ENCODE data around the gene TACR2. TPM values are rescaled to one million over a fixed set of nuclear protein-coding genes. Genes with fewer than 3 reads are reported as not detected.

TACR2 gene
- total and polyA plus RNA-seq, 2 donors (not counting 3 experiments of a cell fraction or from before 2014, with no cell fraction given), result 0.19 TPM; not detected in 1

DNA sequence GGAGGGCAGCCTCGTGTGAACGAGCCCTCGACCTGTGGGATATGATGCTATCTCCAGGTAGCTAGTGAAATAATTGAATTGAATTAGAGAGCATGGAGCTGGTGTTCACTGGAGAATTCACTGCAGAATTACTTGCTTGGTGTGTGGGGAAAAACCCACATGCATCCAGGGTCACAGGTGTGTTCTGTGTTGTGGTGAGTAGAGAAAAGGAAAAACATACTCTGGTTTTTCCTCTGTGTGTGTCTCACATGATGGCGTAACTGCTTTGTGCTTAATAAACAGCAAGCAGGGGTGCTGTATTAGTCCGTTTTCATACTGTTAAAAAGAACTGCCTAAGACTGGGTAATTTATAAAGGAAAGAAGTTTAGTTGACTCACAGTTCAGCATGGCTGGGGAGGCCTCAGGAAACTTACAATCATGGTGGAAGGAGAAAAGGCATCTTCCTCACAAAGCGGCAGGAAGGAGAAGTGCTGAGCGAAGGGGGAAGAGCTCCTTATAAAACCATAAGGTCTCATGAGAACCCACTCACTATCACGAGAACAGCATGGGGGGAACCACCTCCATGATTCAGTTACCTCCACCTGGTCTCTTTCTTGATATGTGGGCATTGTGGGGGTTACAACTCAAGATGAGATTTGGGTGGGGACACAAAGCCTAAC is 62.6 kb downstream of the TACR2 start:
- dilution Hi-C loops (cut with MboI; ENCODE audit: extremely low pct_ligation_motif_present, low sequenced_read_pairs), result no loop called here
- H3K9me3 ChIP-seq (replicated peaks; ENCODE audit: control insufficient read depth, insufficient read depth, low read length), result no peaks in the 10 kb centered on the region
- TF ChIP-seq GATA2 (IDR thresholded peaks at IDR 0.05; ENCODE audit: insufficient read depth, insufficient read length, low read depth, low read length), result no peak
- TF ChIP-seq, protein P1, sequence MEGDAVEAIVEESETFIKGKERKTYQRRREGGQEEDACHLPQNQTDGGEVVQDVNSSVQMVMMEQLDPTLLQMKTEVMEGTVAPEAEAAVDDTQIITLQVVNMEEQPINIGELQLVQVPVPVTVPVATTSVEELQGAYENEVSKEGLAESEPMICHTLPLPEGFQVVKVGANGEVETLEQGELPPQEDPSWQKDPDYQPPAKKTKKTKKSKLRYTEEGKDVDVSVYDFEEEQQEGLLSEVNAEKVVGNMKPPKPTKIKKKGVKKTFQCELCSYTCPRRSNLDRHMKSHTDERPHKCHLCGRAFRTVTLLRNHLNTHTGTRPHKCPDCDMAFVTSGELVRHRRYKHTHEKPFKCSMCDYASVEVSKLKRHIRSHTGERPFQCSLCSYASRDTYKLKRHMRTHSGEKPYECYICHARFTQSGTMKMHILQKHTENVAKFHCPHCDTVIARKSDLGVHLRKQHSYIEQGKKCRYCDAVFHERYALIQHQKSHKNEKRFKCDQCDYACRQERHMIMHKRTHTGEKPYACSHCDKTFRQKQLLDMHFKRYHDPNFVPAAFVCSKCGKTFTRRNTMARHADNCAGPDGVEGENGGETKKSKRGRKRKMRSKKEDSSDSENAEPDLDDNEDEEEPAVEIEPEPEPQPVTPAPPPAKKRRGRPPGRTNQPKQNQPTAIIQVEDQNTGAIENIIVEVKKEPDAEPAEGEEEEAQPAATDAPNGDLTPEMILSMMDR (IDR thresholded peaks at IDR 0.05; ENCODE audit: extremely low read depth in 1 of 2, insufficient read depth in 1 of 2, low read depth in 1 of 2, low read length in 2 of 2), result no peak
- no peak for TF ChIP-seq FOS (IDR thresholded peaks at IDR 0.05; ENCODE audit: borderline replicate concordance, insufficient read depth, low read length)
- TF ChIP-seq, protein P2, sequence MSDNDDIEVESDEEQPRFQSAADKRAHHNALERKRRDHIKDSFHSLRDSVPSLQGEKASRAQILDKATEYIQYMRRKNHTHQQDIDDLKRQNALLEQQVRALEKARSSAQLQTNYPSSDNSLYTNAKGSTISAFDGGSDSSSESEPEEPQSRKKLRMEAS (IDR thresholded peaks at IDR 0.05; ENCODE audit: insufficient read depth, insufficient read length), result no peak
- no peak for TF ChIP-seq POLR2AphosphoS5 (IDR thresholded peaks at IDR 0.05; ENCODE audit: insufficient read depth, low read depth, low read length)
- no peak for TF ChIP-seq JUN (IDR thresholded peaks at IDR 0.05; ENCODE audit: borderline replicate concordance, insufficient read depth, insufficient read length, low read depth)
- no peak for TF ChIP-seq MYC (IDR thresholded peaks at IDR 0.05; ENCODE audit: low read depth, low read length)
- TF ChIP-seq POLR2A (IDR thresholded peaks at IDR 0.05; ENCODE audit: low read depth, low read length), result no peak
- TF ChIP-seq EZH2 (IDR thresholded peaks at IDR 0.05; ENCODE audit: borderline replicate concordance, low read depth, low read length, severe bottlenecking), result no peak
- DNase-seq (ENCODE audit: low read depth, low spot score) (no peak), FAIRE-seq (no peak)
- no peaks in the 10 kb centered on the region for H3K36me3 ChIP-seq (ENCODE audit: control insufficient read depth in 2 of 2, extremely low read depth in 1 of 2, insufficient read depth in 2 of 2, low read length in 2 of 2)
- peaks cover 14% of the 10 kb centered on the region for H3K4me1 ChIP-seq (ENCODE audit: control insufficient read depth, extremely low read depth, insufficient read depth, low read length)
- H4K20me1 ChIP-seq (replicated peaks; ENCODE audit: control insufficient read depth, extremely low read depth, insufficient read depth, low read length), result no peaks in the 10 kb centered on the region
- no peaks in the 10 kb centered on the region for H3K9me1 ChIP-seq (replicated peaks; ENCODE audit: control insufficient read depth, extremely low read depth, insufficient read depth, low read length)
- H3K27me3 ChIP-seq (ENCODE audit: control insufficient read depth in 2 of 2, insufficient read depth in 2 of 2, low read length in 2 of 2), result no peaks in the 10 kb centered on the region
- no peak overlapping the region for H3K27ac ChIP-seq (ENCODE audit: insufficient read depth, low read depth, low read length)
- intact Hi-C loops (cut with micrococcal nuclease), result no loop called here
- ChIA-PET POLR2A (no interaction called here), CTCF (interaction anchor here (1.0 kb wide), 1 partner anchor 9 kb away, joined by 4 read pairs; no protein-coding TSS in a partner anchor)
- H3K9ac ChIP-seq (replicated peaks; ENCODE audit: extremely low read depth, insufficient read depth, low read length), result no peak overlapping the region
- H3K4me2 ChIP-seq (ENCODE audit: insufficient read depth, low read length), result no peak overlapping the region
- no TSS peak for BruUV-seq (replicated peaks)
- H3K4me3 ChIP-seq (replicated peaks in 1 of 3; ENCODE audit: insufficient read depth in 1 of 3, low read depth in 1 of 3, low read length in 3 of 3), result no peak overlapping the region
- H2AFZ ChIP-seq (ENCODE audit: low read depth, low read length), result no peak overlapping the region
- peaks cover 29% of the 10 kb centered on the region for H3K79me2 ChIP-seq (ENCODE audit: control insufficient read depth, insufficient read depth, low read length)

Other genes starting within 250 kb of the TACR2 start
- 30.0 and 30.4 TPM in 2 replicates for gene SUPV3L1, start 236.7 kb downstream of the TACR2 start, total RNA-seq
- 18.6 and 21.8 TPM in 2 replicates for gene SUPV3L1, start 236.7 kb downstream of the TACR2 start, polyA plus RNA-seq
- gene HKDC1, start 196.6 kb downstream of the TACR2 start, total RNA-seq, result 0.18 TPM in 1 of 2 replicates, not detected in the other
- not detected in 2 replicates for gene HKDC1, start 196.6 kb downstream of the TACR2 start, polyA plus RNA-seq
- gene HK1, start 138.4 kb downstream of the TACR2 start, total RNA-seq, result 120 and 121 TPM in 2 replicates
- 35.9 and 50.8 TPM in 2 replicates for gene HK1, start 138.4 kb downstream of the TACR2 start, polyA plus RNA-seq
- 78.4 and 100 TPM in 2 replicates for gene TSPAN15, start 34.5 kb upstream of the TACR2 start, total RNA-seq
- 166 and 189 TPM in 2 replicates for gene TSPAN15, start 34.5 kb upstream of the TACR2 start, polyA plus RNA-seq
- not detected in 2 replicates for gene NEUROG3, start 156.5 kb upstream of the TACR2 start, total RNA-seq
- gene NEUROG3, start 156.5 kb upstream of the TACR2 start, polyA plus RNA-seq, result not detected in 2 replicates
- not detected in 2 replicates for gene FAM241B, start 213.3 kb upstream of the TACR2 start, total RNA-seq
- 0.23 and 0.35 TPM in 2 replicates for gene FAM241B, start 213.3 kb upstream of the TACR2 start, polyA plus RNA-seq

Measured in endothelial cell of umbilical vein (primary cell).